Ishikawa (cell line): Measurements from ENCODE around the gene PLXNA4.

Source experiments
- EGR1 ChIP-seq: IDR thresholded peaks from 2 replicates; pipeline ENCODE4 v1.6.1; 2012
- EP300 ChIP-seq: IDR thresholded peaks from 2 replicates; pipeline ENCODE4 v1.6.1; 2012; ENCODE audit warnings: borderline replicate concordance
- FOXM1 ChIP-seq: IDR thresholded peaks from 2 replicates; pipeline ENCODE4 v1.6.1; 2012; ENCODE audit warnings: low read depth, borderline replicate concordance
- MAX ChIP-seq: IDR thresholded peaks from 2 replicates; pipeline ENCODE4 v1.6.1; 2012
- RAD21 ChIP-seq: IDR thresholded peaks from 2 replicates; pipeline ENCODE4 v1.6.1; 2012; ENCODE audit warnings: low read depth
- REST ChIP-seq: IDR thresholded peaks from 2 replicates; pipeline ENCODE4 v1.6.1; 2012; ENCODE audit warnings: low read depth, mild to moderate bottlenecking
- TAF1 ChIP-seq: IDR thresholded peaks from 2 replicates; pipeline ENCODE4 v1.6.1; 2012; ENCODE audit warnings: low read depth, mild to moderate bottlenecking
- TEAD4 ChIP-seq: IDR thresholded peaks from 2 replicates; pipeline ENCODE4 v1.6.1; 2012
- USF1 ChIP-seq: IDR thresholded peaks from 2 replicates; pipeline ENCODE4 v1.6.1; 2012
- YY1 ChIP-seq: IDR thresholded peaks from 2 replicates; pipeline ENCODE4 v1.6.1; 2012; ENCODE audit warnings: low read depth
- ZBTB7A ChIP-seq: IDR thresholded peaks from 2 replicates; pipeline ENCODE4 v1.6.1; 2012; ENCODE audit warnings: low read depth

GRCh38 chr7:132091706-132092105, 484.6 kb downstream of the PLXNA4 start:
- TF ChIP-seq EP300, result no peak
- no peak for TF ChIP-seq ZBTB7A
- TF ChIP-seq TEAD4, result no peak
- no peak for TF ChIP-seq USF1
- no peak for TF ChIP-seq FOXM1
- TF ChIP-seq REST, result no peak
- no peak for TF ChIP-seq TAF1
- TF ChIP-seq RAD21, result no peak
- no peak for TF ChIP-seq MAX
- no peak for TF ChIP-seq EGR1
- no peak for TF ChIP-seq YY1
